B cell (primary cell): Measurements from ENCODE around the gene LGSN. TPM values are rescaled to one million over a fixed set of nuclear protein-coding genes. Genes with fewer than 3 reads are reported as not detected.

Experiments used
- ATAC-seq: fragments of 200-7000 bp; cut with Tn5 transposase; one replicate; pipeline ENCODE4 v1.10.0; 2021; ENCODE audit warnings: low read depth, mild to moderate bottlenecking, moderate number of reproducible peaks, moderate library complexity
- CTCF ChIA-PET: fragments of 350-600 bp; sonication (Branson Sonifier 250); formaldehyde crosslinking; loops from one replicate; lab custom pipeline; 2021; ENCODE audit warnings: antibody characterized with exemption, inconsistent platforms; lab: Charles Lee
- POLR2A ChIA-PET: fragments of 350-600 bp; sonication (Branson Sonifier 250); formaldehyde crosslinking; loops from one replicate; lab custom pipeline; 2021; ENCODE audit warnings: antibody characterized with exemption; lab: Charles Lee
- DNase-seq: peaks from one replicate; pipeline ENCODE4 v3.0.0; 2013
- H2AFZ ChIP-seq: 2 replicates; pipeline ENCODE4 v1.6.1; 2012; ENCODE audit warnings: mild to moderate bottlenecking, low read depth, low read length; ENCODE audit not compliant: insufficient read depth, poor library complexity, severe bottlenecking
- H3K27ac ChIP-seq, 2 donors: 1 replicate in 1 of 2; 2 replicates in 1 of 2; pipeline ENCODE4 v1.5.1; 2012 to 2013; ENCODE audit warnings: low read length in 2 of 2, mild to moderate bottlenecking in 2 of 2, moderate library complexity in 1 of 2
- H3K27me3 ChIP-seq, 4 experiments: fragments of 200-600 bp in 1 of 4; sonication (generic) in 1 of 4; replicated peaks in 1 of 4; 1 replicate in 2 of 4; 2 replicates in 2 of 4; pipeline versions ENCODE4 v1.6.1 to v1.7.0; 2013 to 2016; ENCODE audit warnings: low read length in 3 of 4, mild to moderate bottlenecking in 2 of 4, mixed read lengths in 1 of 4, moderate library complexity in 1 of 4; ENCODE audit not compliant: insufficient read depth in 4 of 4, control insufficient read depth in 3 of 4; ENCODE audit errors: control extremely low read depth in 1 of 4
- H3K36me3 ChIP-seq, 2 experiments: replicated peaks in 1 of 2; 1 replicate in 1 of 2; 2 replicates in 1 of 2; pipeline versions ENCODE4 v1.6.1 to v1.7.1; 2013; ENCODE audit warnings: low read length in 1 of 2; ENCODE audit not compliant: insufficient read depth in 2 of 2, control insufficient read depth in 1 of 2; ENCODE audit errors: control extremely low read depth in 1 of 2, extremely low read depth in 1 of 2
- H3K4me1 ChIP-seq, 2 donors: fragments of 200-600 bp in 1 of 2; sonication (generic) in 1 of 2; 1 replicate in 1 of 2; 2 replicates in 1 of 2; pipeline versions ENCODE4 v1.5.1 to v1.6.1; 2013 to 2017; ENCODE audit warnings: low read length in 2 of 2; ENCODE audit not compliant: control insufficient read depth in 2 of 2, insufficient read depth in 2 of 2
- H3K4me2 ChIP-seq: replicated peaks from 2 replicates; pipeline ENCODE3; 2012; ENCODE audit warnings: mild to moderate bottlenecking, low read depth, low read length; ENCODE audit not compliant: poor library complexity, severe bottlenecking
- H3K4me3 ChIP-seq, 5 experiments: fragments of 200-600 bp in 1 of 5; sonication (generic) in 1 of 5; 1 replicate in 3 of 5; 2 replicates in 2 of 5; pipeline versions ENCODE4 v1.5.1 to v1.7.0; 2011 to 2016; ENCODE audit warnings: low read length in 4 of 5, mild to moderate bottlenecking in 4 of 5, low read depth in 2 of 5, control low read depth in 1 of 5, moderate library complexity in 1 of 5; ENCODE audit not compliant: insufficient read depth in 1 of 5; ENCODE audit errors: control extremely low read depth in 1 of 5, extremely low read depth in 1 of 5
- H3K79me2 ChIP-seq: fragments of 200-600 bp; sonication (generic); one replicate; pipeline ENCODE4 v1.6.0; 2016; ENCODE audit warnings: low read length; ENCODE audit not compliant: control insufficient read depth, insufficient read depth
- H3K9ac ChIP-seq: fragments of 200-600 bp; sonication (generic); 2 replicates; pipeline ENCODE4 v1.6.1; 2017; ENCODE audit warnings: mild to moderate bottlenecking, low read length, moderate library complexity
- H3K9me3 ChIP-seq, 3 donors: one replicate each; pipeline versions ENCODE4 v1.6.1 to v1.7.1; 2013; ENCODE audit warnings: low read length in 2 of 3; ENCODE audit not compliant: control insufficient read depth in 2 of 3, insufficient read depth in 1 of 3; ENCODE audit errors: control extremely low read depth in 1 of 3
- H4K20me1 ChIP-seq: 2 replicates; pipeline ENCODE4 v1.6.0; 2012; ENCODE audit warnings: mild to moderate bottlenecking, low read length; ENCODE audit not compliant: insufficient read depth, control insufficient read depth, poor library complexity, severe bottlenecking
- H3K27ac Mint-ChIP-seq: one replicate; pipeline ENCODE4 v1.8.0; 2021; ENCODE audit warnings: mixed read lengths
- H3K27me3 Mint-ChIP-seq: one replicate; pipeline ENCODE4 v1.8.0; 2021; ENCODE audit warnings: mixed read lengths
- H3K4me1 Mint-ChIP-seq: one replicate; pipeline ENCODE4 v1.8.0; 2021; ENCODE audit warnings: mixed read lengths
- H3K4me3 Mint-ChIP-seq: one replicate; pipeline ENCODE4 v1.8.0; 2021; ENCODE audit warnings: mixed read lengths
- H3K9me3 Mint-ChIP-seq: one replicate; pipeline ENCODE4 v1.8.0; 2022; ENCODE audit warnings: mixed read lengths; ENCODE audit not compliant: insufficient read depth
- CTCF ChIP-seq: fragments of 200-600 bp; IDR thresholded peaks from one replicate; pipeline ENCODE4 v1.8.0; 2022; ENCODE audit warnings: antibody characterized with exemption, mild to moderate bottlenecking
- EZH2 ChIP-seq: IDR thresholded peaks from 2 replicates; pipeline ENCODE4 v1.6.1; 2012; ENCODE audit warnings: borderline replicate concordance, low read depth, mild to moderate bottlenecking, moderate library complexity, low read length; ENCODE audit not compliant: insufficient read depth, poor library complexity, severe bottlenecking
- WGBS: methylation state at CpG from one replicate; pipeline ENCODE4 v1.1.5; 2013; ENCODE audit warnings: missing lambda C conversion rate; ENCODE audit not compliant: insufficient coverage; 5-methylcytosine and 5-hydroxymethylcytosine counted together
- intact Hi-C: fragments of 100-400 bp; cut with micrococcal nuclease; formaldehyde crosslinking; loops from one replicate; pipeline ENCODE4 v1.10.0; 2022
- polyA plus RNA-seq: library from polyadenylated mRNA; depleted of rRNA; stranded (reverse); fragments of >200 nt; gene quantifications from 2 replicates; pipeline ENCODE4 v1.2.3, GENCODE V29; 2012
- total RNA-seq, 2 donors: library from RNA; stranded (reverse); fragments of 120-200 nt in 1 of 2; gene quantifications; 1 replicate in 1 of 2; 2 replicates in 1 of 2; pipeline versions ENCODE4 v1.2.3 to v1.2.4, GENCODE V29; 2013 to 2022

LGSN gene
- total and polyA plus RNA-seq, 2 donors (not counting 1 experiment from before 2014, with no cell fraction given), result not detected

DNA sequence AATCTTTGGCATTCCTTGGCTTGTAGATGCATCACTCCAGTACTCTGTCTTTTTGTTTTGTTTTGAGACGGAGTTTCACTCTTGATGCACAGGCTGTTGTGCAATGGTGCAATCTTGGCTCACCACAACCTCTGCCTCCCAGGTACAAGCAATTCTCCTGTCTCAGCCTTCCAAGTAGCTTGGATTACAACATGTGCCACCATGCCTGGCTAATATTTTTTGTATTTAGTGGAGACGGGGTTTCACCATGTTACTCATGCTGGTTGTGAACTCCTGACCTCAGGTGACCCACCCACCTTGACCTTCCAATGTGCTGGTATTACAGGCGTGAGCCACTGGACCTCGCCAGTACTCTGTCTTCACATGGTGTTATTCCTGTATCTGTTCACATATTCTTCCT lies 35.8 kb upstream of the LGSN start:
- H3K4me3 Mint-ChIP-seq, result no peak overlapping the region
- intact Hi-C loops, result no loop called here

DNA sequence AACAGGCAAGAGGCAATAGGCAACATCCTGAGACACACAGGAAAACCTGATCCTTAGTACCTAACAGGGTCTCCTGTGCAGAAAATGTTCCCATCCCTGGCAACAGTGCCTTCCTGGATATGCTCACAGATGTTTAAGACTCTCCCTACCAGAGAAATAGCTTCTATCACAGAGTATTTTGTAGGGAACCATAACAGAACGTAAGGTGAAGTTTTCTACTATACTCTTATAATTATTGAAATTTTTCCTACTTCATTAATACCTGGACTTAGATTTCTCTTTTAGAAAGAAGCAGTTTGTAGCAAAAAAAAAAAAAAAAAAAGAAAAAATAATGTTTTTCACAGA lies 33.5 kb upstream of the LGSN start:
- Mint-ChIP-seq H3K9me3 (no peaks in the 10 kb centered on the region), H3K4me1 (peaks cover 18% of the 10 kb centered on the region), H3K27ac (no peak overlapping the region), H3K4me3 (peak overlapping the region; percentile 65), H3K27me3 (no peaks in the 10 kb centered on the region)
- Histone ChIP-seq H3K27ac (peak overlapping the region; percentile 38 to 56), H3K4me1 (peaks cover 13 to 18% of the 10 kb centered on the region in 2 donors), H3K9ac (peak overlapping the region; percentile 51), H3K27me3 (no peaks in the 10 kb centered on the region), H3K79me2 (no peaks in the 10 kb centered on the region), H4K20me1 (no peaks in the 10 kb centered on the region), H3K4me2 (peak overlapping the region; percentile 73), H3K9me3 (no peaks in the 10 kb centered on the region), H3K36me3 (no peaks in the 10 kb centered on the region), H2AFZ (peak overlapping the region; percentile 56), H3K4me3 (peak overlapping the region in 2 of 5 experiments; percentile 8 to 45)
- WGBS, result no CpG with 5 or more reads among the region's 1 CpG
- intact Hi-C loops, result loop anchor here (2.0 kb wide), 1 partner anchor 220 kb away; the partner anchor contains the start of genes LOC128125822 and PTP4A1
- ATAC-seq (no peak), DNase-seq (no peak)
- no peak for TF ChIP-seq CTCF
- no peak for TF ChIP-seq EZH2
- ChIA-PET POLR2A (no interaction called here), CTCF (interaction anchor here (0.9 to 4.3 kb wide), 6 partner anchors 221 to 450 kb away, joined by 3 to 36 read pairs (median 6); partner anchors contain the start of gene PHF3)

More for the DNA sequence above, 35.8 kb upstream of the LGSN start:
- DNase-seq (no peak), ATAC-seq (no peak)
- H3K79me2 ChIP-seq, result no peaks in the 10 kb centered on the region
- no peak overlapping the region for H3K9ac ChIP-seq
- no peaks in the 10 kb centered on the region for H3K27me3 ChIP-seq
- TF ChIP-seq CTCF, result no peak
- no peak for TF ChIP-seq EZH2
- ChIA-PET POLR2A (no interaction called here), CTCF (no interaction called here)
- H3K27me3 Mint-ChIP-seq, result no peaks in the 10 kb centered on the region
- H3K9me3 ChIP-seq, result no peaks in the 10 kb centered on the region
- H3K27ac ChIP-seq, result no peak overlapping the region
- H3K4me3 ChIP-seq, result no peak overlapping the region
- H3K36me3 ChIP-seq, result no peaks in the 10 kb centered on the region
- H3K27ac Mint-ChIP-seq, result no peak overlapping the region
- H3K4me1 ChIP-seq, result peaks cover 13 to 18% of the 10 kb centered on the region in 2 donors
- peaks cover 19% of the 10 kb centered on the region for H3K4me1 Mint-ChIP-seq
- 89% methylated on average over 3 of the region's 4 CpGs for WGBS
- no peaks in the 10 kb centered on the region for H4K20me1 ChIP-seq
- no peaks in the 10 kb centered on the region for H3K9me3 Mint-ChIP-seq
- no peak overlapping the region for H3K4me2 ChIP-seq
- H2AFZ ChIP-seq, result no peak overlapping the region
